GM21381 (cell line): Measurements from ENCODE around the gene TP53BP1.

Experiments used
- ATAC-seq: cut with Tn5 transposase; IDR thresholded peaks from one replicate; pipeline ENCODE4 v1.9.1; 2021; ENCODE audit warnings: mild to moderate bottlenecking, moderate library complexity; ENCODE audit not compliant: unreplicated experiment

Gene TP53BP1

GRCh38 chr15:43518197-43518761, 25.3 kb upstream of the TP53BP1 start:
- no peak for ATAC-seq

DNA sequence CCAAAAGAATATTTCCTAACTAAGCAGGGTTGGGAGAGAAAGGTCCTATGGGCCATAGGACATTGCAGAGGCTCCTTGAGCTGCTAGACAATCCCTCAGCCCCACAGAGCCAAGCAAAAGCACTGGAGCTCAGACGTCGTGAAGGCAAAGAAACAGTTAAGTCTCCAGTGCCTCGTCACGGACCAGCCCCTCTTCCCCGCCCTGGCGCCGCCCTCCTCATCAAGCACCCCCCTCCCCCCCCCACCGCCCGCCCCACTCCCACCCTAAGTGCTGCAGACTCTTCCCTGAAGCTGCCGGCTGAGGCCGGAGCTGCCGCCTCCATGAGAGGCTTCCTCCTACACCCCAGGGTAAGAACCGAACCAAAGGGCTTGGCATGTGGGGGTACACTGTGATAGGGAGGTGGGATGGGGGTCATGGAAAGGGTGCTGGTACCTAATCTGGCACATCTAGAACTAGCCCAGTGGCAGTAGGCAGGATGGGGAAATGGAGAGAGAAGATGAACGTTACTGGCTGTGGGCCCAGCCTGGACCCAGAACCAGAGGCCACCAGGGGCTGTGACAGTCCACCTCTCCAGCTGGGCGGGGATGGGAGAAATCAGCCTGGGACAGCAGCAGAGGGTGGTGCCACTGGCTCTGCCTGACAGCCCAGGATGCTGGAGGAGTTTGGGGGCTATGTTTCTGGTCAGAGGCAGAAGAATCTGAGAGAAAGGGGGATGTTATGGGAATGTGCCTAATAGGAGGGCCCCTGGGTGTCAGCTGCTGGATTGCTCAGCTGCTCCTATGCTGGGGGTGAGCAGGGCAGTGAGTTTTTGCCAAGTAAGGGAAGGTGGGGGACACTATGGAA, 24.6 kb upstream of the TP53BP1 start, which contains the start of gene MAP1A:
Gene MAP1A, plus strand, starts transcription at position 255 of the 843 bp plus-strand sequence. CDS start 3,866 bp downstream, outside the sequence.
- ATAC-seq: no peak

DNA sequence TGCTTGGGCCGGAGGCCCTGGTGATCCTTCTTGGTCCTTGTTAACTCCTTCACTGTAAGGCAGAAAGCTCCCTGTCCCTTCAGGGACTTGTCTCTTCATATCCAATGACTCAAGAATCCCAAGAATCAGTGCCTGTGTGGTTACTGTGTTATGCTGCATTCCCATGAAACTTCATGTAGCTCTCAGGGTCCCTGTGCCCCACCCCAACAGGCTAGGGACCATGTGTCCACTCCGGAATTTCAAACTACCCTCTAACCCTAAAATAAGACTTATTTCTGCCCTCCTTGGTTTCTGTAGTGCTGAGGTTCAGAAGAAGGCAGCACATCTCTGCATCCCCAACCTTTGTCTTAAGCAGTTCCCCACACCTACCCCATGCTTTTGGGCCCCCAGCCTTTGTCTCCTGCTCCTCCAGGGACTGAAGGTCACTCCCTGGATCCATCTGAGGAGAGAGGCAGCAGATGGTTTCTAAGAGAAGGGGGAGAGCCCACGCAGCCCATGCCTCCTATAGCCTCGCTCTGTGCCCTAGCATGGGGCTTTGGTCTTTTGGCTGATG, 23.9 kb upstream of the TP53BP1 start:
- no peak for ATAC-seq

GRCh38 chr15:43516185-43516584, 23.2 kb upstream of the TP53BP1 start:
- no peak for ATAC-seq

- ATAC-seq: no peak
Observed at GRCh38 chr15:43515741-43516140, 22.8 kb upstream of the TP53BP1 start.

GRCh38 chr15:43514241-43515057, 21.5 kb upstream of the TP53BP1 start:
- no peak for ATAC-seq

- no peak for ATAC-seq
Observed at GRCh38 chr15:43513550-43513949, 20.6 kb upstream of the TP53BP1 start.

GRCh38 chr15:43511012-43511885, 18.3 kb upstream of the TP53BP1 start:
- peak; percentile 4 for ATAC-seq

- peak; percentile 98 for ATAC-seq
Observed at GRCh38 chr15:43510200-43511011, 17.4 kb upstream of the TP53BP1 start.

DNA sequence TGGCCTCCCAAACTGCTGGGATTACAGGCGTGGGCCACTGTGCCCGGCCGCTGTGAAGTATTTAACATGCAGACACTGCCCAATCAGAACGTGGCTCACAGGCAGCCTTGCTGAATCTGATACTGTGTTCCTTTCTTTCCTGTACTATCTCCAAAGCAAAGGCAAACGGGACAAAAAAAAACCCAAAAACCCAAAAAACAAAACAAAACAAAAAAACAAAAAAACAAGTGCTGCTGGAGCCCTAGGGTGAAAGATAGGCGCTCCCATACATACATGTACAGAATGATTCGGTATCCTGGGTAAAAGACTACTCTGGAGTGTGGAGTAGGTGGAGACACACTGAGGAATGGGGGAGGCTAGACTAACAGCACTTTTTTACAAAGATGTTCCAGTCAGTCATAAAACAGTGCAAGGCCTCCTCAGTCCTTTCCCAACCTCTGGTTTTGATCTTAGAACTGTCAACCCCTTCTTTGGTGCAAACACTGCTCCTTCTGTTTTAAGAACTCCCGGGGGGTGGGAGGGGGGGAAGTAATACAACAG, 16.8 kb upstream of the TP53BP1 start:
- no peak for ATAC-seq

- ATAC-seq: no peak
Observed at GRCh38 chr15:43508991-43509659, 16.2 kb upstream of the TP53BP1 start.

DNA sequence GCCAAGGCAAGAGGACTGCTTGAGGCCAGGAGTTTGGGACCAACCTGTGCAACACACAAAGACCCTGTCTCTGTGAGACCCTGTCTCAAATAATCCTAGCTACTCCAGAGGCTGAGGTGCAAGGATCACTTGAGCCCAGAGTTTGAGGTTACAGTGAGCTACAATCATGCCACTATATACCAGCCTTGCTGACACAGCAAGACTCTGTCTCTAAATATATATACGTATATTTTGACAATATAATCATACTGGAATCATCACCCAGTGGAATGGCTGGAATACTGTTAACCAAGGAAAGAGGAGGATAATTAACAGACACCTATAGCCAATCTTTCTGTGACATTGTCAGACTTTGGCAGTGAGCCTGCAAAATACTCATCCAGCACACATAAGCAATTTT, 15.5 kb upstream of the TP53BP1 start:
- ATAC-seq: no peak

- no peak for ATAC-seq
Observed at GRCh38 chr15:43505738-43506137, 12.8 kb upstream of the TP53BP1 start.

DNA sequence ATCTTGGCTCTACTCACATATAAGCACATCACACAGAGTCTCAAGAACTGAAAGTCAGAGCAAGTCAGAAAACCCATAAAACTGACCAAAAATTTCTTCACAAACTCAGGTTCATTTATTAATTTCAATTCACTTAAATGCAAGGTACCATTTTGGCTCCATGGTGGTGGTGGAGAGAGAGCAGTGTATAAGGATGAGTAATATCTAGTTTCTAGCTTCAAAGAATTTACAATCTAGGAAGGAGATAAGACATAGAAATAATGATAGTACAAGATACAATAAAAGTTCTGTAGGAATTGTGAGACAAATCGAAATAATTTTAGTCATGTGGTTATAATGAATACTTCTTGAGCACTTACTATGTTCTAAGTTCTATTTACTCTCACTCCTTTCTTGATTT, 6.7 kb upstream of the TP53BP1 start:
- no peak for ATAC-seq

DNA sequence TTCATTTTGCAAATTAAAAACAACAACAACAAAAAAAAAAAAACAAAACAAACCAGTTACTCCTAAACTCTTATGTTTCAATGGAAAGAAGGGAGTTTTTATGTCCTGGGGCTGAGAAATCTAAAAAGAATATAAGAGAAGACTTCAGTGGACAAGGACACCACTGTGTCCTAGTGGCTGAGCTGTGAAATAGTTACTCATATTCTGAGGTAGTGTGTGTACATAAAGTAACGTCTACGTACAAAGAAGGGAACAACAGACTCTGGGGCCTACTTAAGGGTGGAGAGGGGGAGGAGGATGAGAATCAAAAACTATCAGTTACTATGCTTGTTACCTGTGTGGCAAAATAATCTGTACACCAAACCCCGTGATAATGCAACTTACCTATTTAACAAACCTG, 6.0 kb upstream of the TP53BP1 start:
- no peak for ATAC-seq

- no peak for ATAC-seq
Observed at GRCh38 chr15:43493703-43494472, 932 bp upstream of the TP53BP1 start.

DNA sequence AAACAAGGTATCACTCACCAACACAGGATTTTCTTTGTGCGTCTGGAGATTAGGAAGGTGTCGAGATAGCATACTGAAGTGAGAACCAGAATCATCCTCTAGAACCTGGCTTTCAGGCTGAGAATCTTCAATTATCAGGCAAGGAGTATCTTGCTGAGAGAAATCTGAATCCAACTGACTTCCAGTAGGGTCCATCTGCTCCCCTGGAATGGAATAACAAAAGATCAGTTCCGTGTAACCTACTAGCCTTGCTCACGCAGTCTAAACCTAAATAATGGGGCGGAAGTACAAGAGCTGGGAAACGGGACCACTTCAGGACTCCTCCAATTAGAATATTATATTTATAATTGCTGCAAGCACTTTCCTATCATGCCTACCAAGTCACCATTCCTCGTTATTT, 690 bp downstream of the TP53BP1 start:
- ATAC-seq: no peak

- no peak for ATAC-seq
Observed at GRCh38 chr15:43489191-43489590, 3.8 kb downstream of the TP53BP1 start.
